ENCODE results near the gene ITGB1. TPM values are rescaled to one million over a fixed set of nuclear protein-coding genes. Genes with fewer than 3 reads are reported as not detected.

Gene ITGB1
- total and polyA plus RNA-seq, 10 of the 15 experiments (the other 5 are each of a cell fraction or from before 2014, with no cell fraction given): 2.8 to 20.7 (median 10.4) TPM

DNA sequence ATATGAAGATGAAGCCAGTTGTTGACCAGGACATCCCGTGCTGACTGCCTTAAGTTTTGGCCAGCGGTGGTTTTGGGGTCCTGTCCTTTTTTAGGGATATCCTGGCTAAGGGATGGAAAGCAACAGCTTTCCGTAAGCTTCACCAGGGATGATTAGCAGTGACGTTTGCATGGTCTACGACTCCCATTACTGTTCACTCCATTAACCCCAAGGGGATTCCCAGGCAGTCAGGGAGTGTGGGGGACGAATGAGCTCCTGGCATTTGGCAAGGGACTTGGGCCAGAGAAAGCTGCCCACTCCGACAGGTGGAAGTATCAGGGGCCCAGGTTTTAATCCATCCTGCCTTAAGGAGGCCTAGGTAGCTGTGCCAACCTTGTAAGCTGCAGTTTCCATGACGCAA is 66.8 kb downstream of the ITGB1 start:
- H3K27ac ChIP-seq (ENCODE audit: control insufficient read depth, insufficient read depth): no peak overlapping the region
- no peaks in the 10 kb centered on the region for H3K4me1 ChIP-seq (ENCODE audit: control insufficient read depth, insufficient read depth, low read length)
- POLR2A ChIA-PET: no interaction called here
- H2AFZ ChIP-seq (ENCODE audit: control insufficient read depth, low read depth, low read length): no peak overlapping the region
- TF ChIP-seq GABPA (IDR thresholded peaks at IDR 0.05; ENCODE audit: low read depth): no peak
- TF ChIP-seq CREM (IDR thresholded peaks at IDR 0.05; ENCODE audit: low read depth): no peak
- TF ChIP-seq NBN (IDR thresholded peaks at IDR 0.05): no peak
- TF ChIP-seq, protein P1, sequence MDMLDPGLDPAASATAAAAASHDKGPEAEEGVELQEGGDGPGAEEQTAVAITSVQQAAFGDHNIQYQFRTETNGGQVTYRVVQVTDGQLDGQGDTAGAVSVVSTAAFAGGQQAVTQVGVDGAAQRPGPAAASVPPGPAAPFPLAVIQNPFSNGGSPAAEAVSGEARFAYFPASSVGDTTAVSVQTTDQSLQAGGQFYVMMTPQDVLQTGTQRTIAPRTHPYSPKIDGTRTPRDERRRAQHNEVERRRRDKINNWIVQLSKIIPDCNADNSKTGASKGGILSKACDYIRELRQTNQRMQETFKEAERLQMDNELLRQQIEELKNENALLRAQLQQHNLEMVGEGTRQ (IDR thresholded peaks at IDR 0.05; ENCODE audit: borderline replicate concordance, low read depth, low read length): no peak
- TF ChIP-seq NR2C1 (IDR thresholded peaks at IDR 0.05): no peak
- TF ChIP-seq SREBF2 (IDR thresholded peaks at IDR 0.05; ENCODE audit: low read length): no peak
- no peak for TF ChIP-seq PAX8 (IDR thresholded peaks at IDR 0.05)
- no peak for ATAC-seq
- H3K27me3 ChIP-seq (replicated peaks in 1 of 2; ENCODE audit: control insufficient read depth in 2 of 2, insufficient read depth in 2 of 2, low read length in 1 of 2): no peaks in the 10 kb centered on the region
- H3K4me3 ChIP-seq: no peak overlapping the region
- H4K20me1 ChIP-seq (ENCODE audit: control insufficient read depth, insufficient read depth): no peaks in the 10 kb centered on the region
- H3K9ac ChIP-seq (ENCODE audit: control insufficient read depth, insufficient read depth, low read length): no peak overlapping the region
- H3K36me3 ChIP-seq (ENCODE audit: control insufficient read depth in 2 of 2, insufficient read depth in 2 of 2, low read length in 1 of 2): no peaks in the 10 kb centered on the region
- no peak for FAIRE-seq
- CTCF ChIA-PET: no interaction called here
- WGBS (ENCODE audit: insufficient coverage, insufficient replicate concordance, low lambda C conversion rate, missing lambda C conversion rate): 61% methylated on average over 8 of the region's 8 CpGs
- H3K9me3 ChIP-seq (replicated peaks; ENCODE audit: control insufficient read depth, insufficient read depth, low read length): no peaks in the 10 kb centered on the region
- no TSS peak for BruUV-seq (replicated peaks)
- SMC1A ChIA-PET (ENCODE audit: uncharacterized antibody, unreplicated experiment): no interaction called here
- H3K79me2 ChIP-seq (ENCODE audit: control insufficient read depth, insufficient read depth, low read length): no peaks in the 10 kb centered on the region
- no peak overlapping the region for H3K4me2 ChIP-seq (ENCODE audit: control insufficient read depth, insufficient read depth)
- intact Hi-C loops (cut with micrococcal nuclease; ENCODE audit: unreplicated experiment) (no loop called here), in situ Hi-C loops (cut with MboI) (no loop called here)
- RAD21 ChIA-PET (ENCODE audit: unreplicated experiment): no interaction called here
- DNase-seq (ENCODE audit: low read depth, low spot score): no peak

DNA sequence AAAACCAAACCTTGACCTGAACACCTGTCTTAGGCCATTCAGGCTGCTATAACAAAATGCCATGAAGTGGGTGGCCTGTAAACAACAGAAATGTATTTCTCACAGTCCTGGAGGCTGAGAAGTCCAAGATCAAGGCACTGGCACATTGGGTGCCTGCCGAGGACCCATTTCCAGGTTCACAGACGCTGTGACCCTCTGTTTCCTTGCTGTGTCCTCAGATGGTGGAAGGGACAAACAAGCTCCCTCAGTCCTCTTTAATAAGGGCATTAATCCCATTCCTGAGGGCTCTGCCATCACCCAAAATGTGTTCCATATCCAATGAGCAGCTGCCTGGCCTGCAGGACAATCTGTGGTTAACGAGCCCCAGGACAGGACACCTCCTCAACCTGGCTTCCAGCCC is 67.6 kb downstream of the ITGB1 start:
- ChIA-PET POLR2A (no interaction called here), SMC1A (ENCODE audit: uncharacterized antibody, unreplicated experiment) (no interaction called here), RAD21 (ENCODE audit: unreplicated experiment) (no interaction called here), CTCF (interaction anchor here (1.0 to 1.3 kb wide), 2 partner anchors 31 to 118 kb away, joined by 3 read pairs; no protein-coding TSS in a partner anchor)
- no peaks in the 10 kb centered on the region for H3K4me1 ChIP-seq (ENCODE audit: control insufficient read depth, insufficient read depth, low read length)
- no peaks in the 10 kb centered on the region for H3K79me2 ChIP-seq (ENCODE audit: control insufficient read depth, insufficient read depth, low read length)
- no peak for ATAC-seq
- no peak overlapping the region for H3K4me3 ChIP-seq
- no peak overlapping the region for H3K27ac ChIP-seq (ENCODE audit: control insufficient read depth, insufficient read depth)
- H3K9ac ChIP-seq (ENCODE audit: control insufficient read depth, insufficient read depth, low read length): no peak overlapping the region
- BruUV-seq (replicated peaks): no TSS peak
- H2AFZ ChIP-seq (ENCODE audit: control insufficient read depth, low read depth, low read length): no peak overlapping the region
- H4K20me1 ChIP-seq (ENCODE audit: control insufficient read depth, insufficient read depth): no peaks in the 10 kb centered on the region
- in situ Hi-C loops (cut with MboI) (no loop called here), intact Hi-C loops (cut with micrococcal nuclease; ENCODE audit: unreplicated experiment) (no loop called here)
- no peak for FAIRE-seq
- WGBS (ENCODE audit: insufficient coverage, insufficient replicate concordance, low lambda C conversion rate, missing lambda C conversion rate): 77% methylated on average over 3 of the region's 3 CpGs
- H3K27me3 ChIP-seq (replicated peaks in 1 of 2; ENCODE audit: control insufficient read depth in 2 of 2, insufficient read depth in 2 of 2, low read length in 1 of 2): no peaks in the 10 kb centered on the region
- TF ChIP-seq CHD2 (IDR thresholded peaks at IDR 0.05; ENCODE audit: borderline replicate concordance, low read depth, low read length) (no peak), ATF7 (IDR thresholded peaks at IDR 0.05; ENCODE audit: low read depth) (no peak), RB1 (IDR thresholded peaks at IDR 0.05; ENCODE audit: borderline replicate concordance) (no peak), GABPA (IDR thresholded peaks at IDR 0.05; ENCODE audit: low read depth) (no peak), YY1 (IDR thresholded peaks at IDR 0.05; ENCODE audit: low read depth, low read length) (no peak), FOS (IDR thresholded peaks at IDR 0.05; ENCODE audit: borderline replicate concordance, extremely low read depth, insufficient read length) (no peak), RAD21 (IDR thresholded peaks at IDR 0.05; ENCODE audit: insufficient read depth, low read depth, low read length) (no peak), NRF1 (conservative IDR thresholded peaks at IDR 0.05; ENCODE audit: low read depth, low read length) (no peak), SP1 (IDR thresholded peaks at IDR 0.05; ENCODE audit: low read depth, low read length) (no peak)
- TF ChIP-seq, protein P2, sequence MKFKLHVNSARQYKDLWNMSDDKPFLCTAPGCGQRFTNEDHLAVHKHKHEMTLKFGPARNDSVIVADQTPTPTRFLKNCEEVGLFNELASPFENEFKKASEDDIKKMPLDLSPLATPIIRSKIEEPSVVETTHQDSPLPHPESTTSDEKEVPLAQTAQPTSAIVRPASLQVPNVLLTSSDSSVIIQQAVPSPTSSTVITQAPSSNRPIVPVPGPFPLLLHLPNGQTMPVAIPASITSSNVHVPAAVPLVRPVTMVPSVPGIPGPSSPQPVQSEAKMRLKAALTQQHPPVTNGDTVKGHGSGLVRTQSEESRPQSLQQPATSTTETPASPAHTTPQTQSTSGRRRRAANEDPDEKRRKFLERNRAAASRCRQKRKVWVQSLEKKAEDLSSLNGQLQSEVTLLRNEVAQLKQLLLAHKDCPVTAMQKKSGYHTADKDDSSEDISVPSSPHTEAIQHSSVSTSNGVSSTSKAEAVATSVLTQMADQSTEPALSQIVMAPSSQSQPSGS (IDR thresholded peaks at IDR 0.05; ENCODE audit: low read length): no peak
- TF ChIP-seq, protein P3, sequence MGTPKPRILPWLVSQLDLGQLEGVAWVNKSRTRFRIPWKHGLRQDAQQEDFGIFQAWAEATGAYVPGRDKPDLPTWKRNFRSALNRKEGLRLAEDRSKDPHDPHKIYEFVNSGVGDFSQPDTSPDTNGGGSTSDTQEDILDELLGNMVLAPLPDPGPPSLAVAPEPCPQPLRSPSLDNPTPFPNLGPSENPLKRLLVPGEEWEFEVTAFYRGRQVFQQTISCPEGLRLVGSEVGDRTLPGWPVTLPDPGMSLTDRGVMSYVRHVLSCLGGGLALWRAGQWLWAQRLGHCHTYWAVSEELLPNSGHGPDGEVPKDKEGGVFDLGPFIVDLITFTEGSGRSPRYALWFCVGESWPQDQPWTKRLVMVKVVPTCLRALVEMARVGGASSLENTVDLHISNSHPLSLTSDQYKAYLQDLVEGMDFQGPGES (IDR thresholded peaks at IDR 0.05): no peak
- no peak for DNase-seq (ENCODE audit: low read depth, low spot score)
- no peaks in the 10 kb centered on the region for H3K36me3 ChIP-seq (ENCODE audit: control insufficient read depth in 2 of 2, insufficient read depth in 2 of 2, low read length in 1 of 2)
- H3K9me3 ChIP-seq (replicated peaks; ENCODE audit: control insufficient read depth, insufficient read depth, low read length): no peaks in the 10 kb centered on the region
- no peak overlapping the region for H3K4me2 ChIP-seq (ENCODE audit: control insufficient read depth, insufficient read depth)
